Fibroblast of villous mesenchyme (primary cell): ENCODE results near the gene KDM4B. TPM values are rescaled to one million over a fixed set of nuclear protein-coding genes. Genes with fewer than 3 reads are reported as not detected.

Experiments
- DNase-seq: peaks from one replicate; pipeline ENCODE4 v3.0.0-alpha.2; 2010; ENCODE audit warnings: low read depth
- H3K4me3 ChIP-seq: 2 replicates; pipeline ENCODE4 v1.5.1; 2011; ENCODE audit warnings: low read depth, mild to moderate bottlenecking, low read length
- CTCF ChIP-seq: IDR thresholded peaks from 2 replicates; pipeline ENCODE4 v1.5.1; 2012; ENCODE audit warnings: low read depth, mild to moderate bottlenecking, low read length; ENCODE audit not compliant: insufficient read depth
- total RNA-seq: library from RNA; depleted of rRNA; stranded (reverse); fragments of >200 nt; gene quantifications from 2 replicates; pipeline ENCODE4 v1.2.3, GENCODE V29; 2012

The KDM4B gene
- total RNA-seq, 1 donor, result 17.7 TPM

DNA sequence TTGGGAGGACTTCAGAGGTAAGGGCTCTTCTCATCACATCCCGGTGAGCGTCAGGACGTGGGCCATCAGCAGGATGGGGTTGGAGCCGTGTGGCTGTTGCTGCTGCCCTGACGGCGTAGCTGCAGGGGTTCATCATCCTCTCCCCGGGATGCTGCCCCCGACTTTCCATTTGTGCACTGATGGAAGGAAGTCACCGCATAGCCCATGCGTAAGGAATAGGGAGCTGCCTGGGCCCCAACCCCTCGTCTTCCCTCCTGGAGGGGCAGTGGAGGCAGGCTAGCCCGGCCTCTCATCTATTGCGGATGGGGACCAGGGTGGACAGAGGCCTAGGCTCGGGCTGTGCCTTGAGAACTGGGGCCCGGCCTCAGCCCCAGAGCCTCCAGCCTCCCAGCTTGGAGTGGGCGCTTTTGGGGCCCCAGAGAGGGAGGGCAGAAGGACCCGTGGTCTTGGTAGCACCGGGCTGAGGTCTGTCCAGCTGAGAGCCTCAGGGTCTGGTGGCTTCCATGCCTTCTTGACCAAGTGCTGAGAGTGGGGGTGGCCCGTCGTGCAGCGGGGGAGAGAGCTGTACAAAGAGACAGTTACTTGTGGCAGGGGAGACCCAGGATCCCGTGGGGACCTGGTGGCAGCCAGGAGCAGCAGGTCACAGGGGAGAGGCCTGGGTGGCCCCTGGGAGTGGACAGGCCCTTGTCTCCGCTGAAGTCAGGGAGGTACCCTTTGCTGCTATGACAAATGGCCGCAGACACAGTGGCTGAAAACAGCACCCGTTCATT is 44.0 kb downstream of the KDM4B start:
- H3K4me3 ChIP-seq, result no peak overlapping the region
- TF ChIP-seq CTCF, result no peak
- no peak for DNase-seq

GRCh38 chr19:5013761-5014160 is 44.8 kb downstream of the KDM4B start:
- H3K4me3 ChIP-seq, result no peak overlapping the region
- no peak for TF ChIP-seq CTCF
- no peak for DNase-seq

DNA sequence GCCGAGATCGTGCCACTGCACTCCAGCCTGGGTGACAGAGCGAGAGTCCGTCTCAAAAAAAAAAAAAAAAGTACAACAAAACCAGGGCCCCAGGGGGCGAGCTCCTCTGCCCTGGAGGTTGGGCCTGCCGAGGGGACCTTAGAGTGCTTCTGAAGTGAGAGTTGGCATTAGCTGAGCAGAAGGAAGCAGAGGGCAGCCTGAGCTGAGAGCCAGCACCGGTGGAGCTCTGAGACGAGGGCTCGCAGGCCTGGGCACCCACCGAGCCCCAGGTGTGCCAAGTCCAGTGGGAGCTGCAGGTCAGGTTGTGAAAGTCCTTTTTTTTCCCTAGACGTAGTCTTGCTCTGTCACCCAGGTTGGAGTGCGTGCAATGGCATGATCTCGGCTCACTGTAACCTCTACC is 46.0 kb downstream of the KDM4B start:
- DNase-seq, result no peak
- H3K4me3 ChIP-seq, result no peak overlapping the region
- no peak for TF ChIP-seq CTCF

DNA sequence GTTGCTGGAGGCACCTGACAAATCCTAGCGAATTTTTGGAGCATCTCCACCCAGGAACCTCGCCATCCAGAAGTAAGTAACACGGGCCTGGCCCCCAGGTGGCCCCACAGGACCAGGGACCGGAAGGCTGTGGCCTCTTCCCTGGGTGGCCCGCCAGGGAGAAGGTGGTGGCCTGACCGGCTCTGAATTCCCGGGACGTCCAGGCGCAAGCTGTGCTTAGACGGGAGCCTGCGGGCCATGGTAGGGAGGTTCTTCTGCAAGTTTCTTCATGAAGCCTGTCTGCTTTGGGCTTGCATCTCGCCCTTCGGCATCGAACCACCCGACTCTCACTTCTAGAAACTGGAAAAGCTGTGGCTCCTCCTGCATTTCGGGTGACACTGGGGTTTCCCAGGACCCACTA is 47.4 kb downstream of the KDM4B start:
- no peak for TF ChIP-seq CTCF
- H3K4me3 ChIP-seq, result no peak overlapping the region
- DNase-seq, result no peak

DNA sequence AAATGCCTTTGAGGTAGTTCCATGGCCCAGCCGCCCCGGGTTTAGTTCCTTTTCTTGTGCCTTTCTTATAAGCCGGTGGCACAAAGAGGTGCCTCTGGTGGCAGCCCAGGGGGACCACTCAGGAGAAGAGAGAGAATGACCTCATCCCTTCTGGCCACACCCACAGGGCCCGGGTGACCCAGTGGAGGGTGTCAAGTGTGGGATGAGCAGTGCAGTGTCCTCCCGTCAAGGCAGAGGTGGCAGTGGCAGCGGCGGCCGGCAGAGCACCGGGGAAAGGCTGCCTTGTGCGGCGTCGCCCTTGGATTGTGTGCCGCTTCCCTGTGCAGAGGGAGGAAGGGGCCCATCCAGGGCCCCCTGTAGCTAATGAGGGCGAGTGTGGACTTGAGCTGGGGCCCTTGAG is 47.9 kb downstream of the KDM4B start:
- no peak for TF ChIP-seq CTCF
- no peak for DNase-seq
- no peak overlapping the region for H3K4me3 ChIP-seq

- DNase-seq, result no peak
- no peak for TF ChIP-seq CTCF
- no peak overlapping the region for H3K4me3 ChIP-seq
Measured at GRCh38 chr19:5017235-5017634, 48.3 kb downstream of the KDM4B start.
